ENCODE data around the gene CPEB3. TPM values are rescaled to one million over a fixed set of nuclear protein-coding genes. Genes with fewer than 3 reads are reported as not detected.

The CPEB3 gene
- total RNA-seq, 2 experiments from 2014 or later = 1.2 to 1.3 TPM

DNA sequence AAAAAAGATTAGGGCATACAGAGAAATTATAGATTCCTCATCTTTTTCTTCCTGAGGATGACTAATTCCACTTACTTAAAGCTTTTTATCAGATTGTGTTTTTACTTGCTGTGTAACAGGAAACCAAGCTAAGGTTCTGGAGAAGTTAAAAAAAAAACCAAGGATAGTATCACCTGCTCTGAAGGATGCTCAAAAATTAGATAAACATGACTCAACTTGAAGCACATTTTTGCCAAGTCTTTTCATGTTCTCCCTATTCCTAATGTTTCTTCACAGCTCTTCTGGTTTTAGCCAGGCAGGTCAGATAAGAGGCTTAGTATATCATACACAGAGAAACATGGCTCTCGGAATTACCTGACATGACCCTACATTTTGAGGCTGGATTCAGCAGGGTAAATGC is 90.3 kb downstream of the CPEB3 start:
- Histone ChIP-seq H3K4me3 (ENCODE audit: low read length) (no peak overlapping the region), H3K27ac (ENCODE audit: low read depth in 1 of 2, low read length in 2 of 2) (no peak overlapping the region), H3K36me3 (ENCODE audit: insufficient read depth, low read length) (no peaks in the 10 kb centered on the region), H3K4me1 (ENCODE audit: insufficient read depth, low read length) (no peaks in the 10 kb centered on the region), H3K27me3 (ENCODE audit: control insufficient read depth in 1 of 2, insufficient read depth in 2 of 2, low read length in 2 of 2) (no peaks in the 10 kb centered on the region), H3K9me3 (ENCODE audit: control insufficient read depth in 1 of 2, insufficient read depth in 1 of 2, low read length in 2 of 2) (no peaks in the 10 kb centered on the region)
- intact Hi-C loops (cut with DNase I, micrococcal nuclease) = no loop called here
- Mint-ChIP-seq H3K27ac (no peak overlapping the region), H3K4me3 (no peak overlapping the region), H3K27me3 (no peaks in the 10 kb centered on the region), H3K4me1 (ENCODE audit: low read depth) (no peaks in the 10 kb centered on the region), H3K36me3 (ENCODE audit: low read depth) (no peaks in the 10 kb centered on the region), H3K9me3 (no peaks in the 10 kb centered on the region)
- DNase-seq = no peak
- CTCF ChIA-PET = no interaction called here
- TF ChIP-seq CTCF (IDR thresholded peaks at IDR 0.05) = no peak
- POLR2A ChIA-PET = no interaction called here
- no peak for ATAC-seq (ENCODE audit: poor library complexity)

DNA sequence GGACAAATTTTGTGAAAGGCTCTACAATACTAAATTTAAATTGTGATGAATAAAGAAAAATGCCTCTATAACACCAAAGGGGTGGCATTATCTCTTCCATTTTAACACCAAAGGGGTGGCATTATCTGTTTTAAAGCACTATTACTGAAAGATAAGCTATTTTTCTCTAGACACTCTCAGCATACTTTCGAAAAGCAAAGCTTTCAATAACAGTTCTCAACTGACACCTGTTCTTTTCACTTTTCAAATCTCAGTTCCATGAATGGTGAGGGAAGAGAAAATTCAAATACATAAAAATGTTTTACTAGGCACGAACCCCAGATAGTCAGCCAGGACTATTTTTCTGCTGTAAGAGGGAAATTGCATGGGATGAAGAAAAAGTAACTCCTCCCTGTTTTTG is 103.8 kb downstream of the CPEB3 start:
- no peak for TF ChIP-seq CTCF (IDR thresholded peaks at IDR 0.05)
- no peaks in the 10 kb centered on the region for H3K36me3 ChIP-seq (ENCODE audit: insufficient read depth, low read length)
- no peak for DNase-seq
- H3K36me3 Mint-ChIP-seq (ENCODE audit: low read depth) = peaks cover 14% of the 10 kb centered on the region
- H3K27ac ChIP-seq (ENCODE audit: low read depth in 1 of 2, low read length in 2 of 2) = no peak overlapping the region
- no peaks in the 10 kb centered on the region for H3K27me3 Mint-ChIP-seq
- no peaks in the 10 kb centered on the region for H3K4me1 ChIP-seq (ENCODE audit: insufficient read depth, low read length)
- no peak overlapping the region for H3K27ac Mint-ChIP-seq
- no peak overlapping the region for H3K4me3 Mint-ChIP-seq
- H3K9me3 ChIP-seq (ENCODE audit: control insufficient read depth in 1 of 2, insufficient read depth in 1 of 2, low read length in 2 of 2) = no peaks in the 10 kb centered on the region
- ChIA-PET CTCF (no interaction called here), POLR2A (no interaction called here)
- H3K9me3 Mint-ChIP-seq = no peaks in the 10 kb centered on the region
- ATAC-seq (ENCODE audit: poor library complexity) = no peak
- intact Hi-C loops (cut with DNase I, micrococcal nuclease) = no loop called here
- no peak overlapping the region for H3K4me3 ChIP-seq (ENCODE audit: low read length)
- no peaks in the 10 kb centered on the region for H3K27me3 ChIP-seq (ENCODE audit: control insufficient read depth in 1 of 2, insufficient read depth in 2 of 2, low read length in 2 of 2)
- H3K4me1 Mint-ChIP-seq (ENCODE audit: low read depth) = no peaks in the 10 kb centered on the region

DNA sequence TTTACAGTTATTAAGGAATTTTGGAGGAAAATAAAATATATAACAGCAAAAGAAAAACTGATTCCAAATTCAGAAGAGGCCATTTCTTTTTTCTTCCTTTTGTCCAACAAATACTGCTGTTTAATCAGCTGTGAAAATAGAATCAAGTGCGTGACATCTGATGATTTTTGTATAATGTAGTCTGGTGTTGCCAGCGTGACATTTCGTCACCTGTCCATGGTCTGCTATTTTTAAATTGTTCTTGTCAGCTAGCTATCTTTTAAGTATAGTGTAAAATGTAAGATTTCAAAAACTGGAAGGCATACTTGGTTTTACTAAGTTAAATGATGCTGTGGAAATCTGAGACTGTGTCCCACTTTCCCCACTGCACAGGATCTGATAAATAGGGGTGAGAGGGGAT is 105.9 kb downstream of the CPEB3 start:
- no peak for DNase-seq
- POLR2A ChIA-PET = no interaction called here
- H3K27me3 ChIP-seq (ENCODE audit: control insufficient read depth in 1 of 2, insufficient read depth in 2 of 2, low read length in 2 of 2) = no peaks in the 10 kb centered on the region
- H3K4me1 Mint-ChIP-seq (ENCODE audit: low read depth) = no peaks in the 10 kb centered on the region
- peaks cover 18% of the 10 kb centered on the region for H3K36me3 Mint-ChIP-seq (ENCODE audit: low read depth)
- H3K27me3 Mint-ChIP-seq = no peaks in the 10 kb centered on the region
- no peak overlapping the region for H3K27ac Mint-ChIP-seq
- intact Hi-C loops (cut with DNase I, micrococcal nuclease) = no loop called here
- CTCF ChIA-PET = no interaction called here
- H3K9me3 ChIP-seq (ENCODE audit: control insufficient read depth in 1 of 2, insufficient read depth in 1 of 2, low read length in 2 of 2) = no peaks in the 10 kb centered on the region
- no peak overlapping the region for H3K27ac ChIP-seq (ENCODE audit: low read depth in 1 of 2, low read length in 2 of 2)
- no peak for TF ChIP-seq CTCF (IDR thresholded peaks at IDR 0.05)
- H3K4me3 ChIP-seq (ENCODE audit: low read length) = no peak overlapping the region
- peaks cover 4% of the 10 kb centered on the region for H3K36me3 ChIP-seq (ENCODE audit: insufficient read depth, low read length)
- no peak overlapping the region for H3K4me3 Mint-ChIP-seq
- H3K4me1 ChIP-seq (ENCODE audit: insufficient read depth, low read length) = no peaks in the 10 kb centered on the region
- H3K9me3 Mint-ChIP-seq = no peaks in the 10 kb centered on the region
- no peak for ATAC-seq (ENCODE audit: poor library complexity)
